Colon (tissue), 2 donors: ENCODE data around the gene KANK4.
"Not testable (repeated sequence)": the region's sequence is repeated elsewhere in the genome, so short reads cannot be mapped to it uniquely, and the experiment has no call there.

Source experiments
- FAIRE-seq: peaks from 2 replicates; lab custom pipeline; 2012; peaks lifted over from hg19 to GRCh38; lab: Jason Lieb, UNC
- donor health status: control.
- donor health status: control.

The KANK4 gene

GRCh38 chr1:62237950-62238374 lies 81.3 kb downstream of the KANK4 start:
- FAIRE-seq: no peak

DNA sequence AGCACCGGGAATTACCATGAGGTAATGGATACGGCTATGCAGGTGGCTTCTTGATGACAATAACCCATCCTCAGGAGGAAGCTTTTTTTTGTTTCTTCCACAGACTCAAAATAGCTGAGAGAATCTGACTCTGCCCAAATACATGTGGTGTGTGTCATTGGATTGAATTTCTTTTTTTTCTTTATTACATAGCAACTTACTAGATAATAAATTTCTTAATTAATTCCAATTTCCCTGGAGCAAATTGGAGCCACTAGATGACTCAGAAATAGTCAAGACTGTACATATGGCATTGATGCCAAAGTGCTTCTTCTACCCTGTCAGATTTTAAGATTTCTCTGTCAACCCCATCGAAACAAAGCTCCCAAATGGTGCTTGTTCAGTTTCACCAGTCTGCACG lies 81.9 kb downstream of the KANK4 start:
- no peak for FAIRE-seq

- FAIRE-seq: no peak
Observed at GRCh38 chr1:62235576-62235975, 83.7 kb downstream of the KANK4 start.

DNA sequence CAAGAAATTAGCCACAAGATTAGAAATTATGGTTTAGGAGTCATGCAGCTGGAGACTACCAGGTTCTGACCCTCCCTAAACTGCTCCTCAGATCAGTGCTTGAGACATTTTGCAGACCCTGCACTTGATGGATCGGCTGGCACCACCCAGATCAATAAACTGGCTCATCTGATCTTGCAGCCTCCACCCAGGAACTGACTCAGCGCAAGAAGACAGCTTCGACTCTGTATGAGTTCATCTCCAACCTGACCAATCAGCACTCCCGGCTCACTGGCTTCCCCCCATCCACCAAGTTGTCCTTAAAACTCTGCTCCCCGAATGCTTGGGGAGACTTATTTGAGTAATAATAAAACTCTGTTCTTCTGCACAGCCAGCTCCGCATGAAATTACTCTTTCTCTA lies 84.5 kb downstream of the KANK4 start:
- no peak for FAIRE-seq

DNA sequence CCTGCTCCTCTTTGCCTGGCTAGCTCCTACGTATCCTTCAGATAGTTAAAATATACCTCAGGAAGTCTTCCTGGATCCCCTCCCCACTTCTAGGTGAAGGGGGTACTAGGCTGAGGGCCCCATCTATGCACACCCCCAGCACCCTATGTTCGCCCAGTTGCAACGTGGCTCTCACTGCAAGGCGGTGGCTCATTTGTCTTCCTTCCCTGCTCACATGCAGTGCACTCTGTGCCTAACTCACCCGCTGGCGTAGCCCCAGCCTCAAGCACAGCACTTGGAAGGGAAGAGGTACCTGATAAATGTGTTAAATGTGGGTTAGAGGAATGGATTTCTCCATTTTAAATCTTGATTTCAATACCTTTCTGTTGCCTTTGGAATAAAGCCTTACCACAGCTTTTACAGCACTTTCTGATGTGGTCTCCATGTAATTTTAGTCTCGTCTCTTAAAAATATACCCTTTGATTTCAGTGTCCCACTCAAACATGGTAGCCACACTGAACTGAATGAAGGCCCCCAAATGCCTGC lies 85.2 kb downstream of the KANK4 start:
- FAIRE-seq: no peak

- no peak for FAIRE-seq
Observed at GRCh38 chr1:62232871-62233278, 86.4 kb downstream of the KANK4 start.

- FAIRE-seq: no peak
Observed at GRCh38 chr1:62230718-62231117, 88.5 kb downstream of the KANK4 start.

DNA sequence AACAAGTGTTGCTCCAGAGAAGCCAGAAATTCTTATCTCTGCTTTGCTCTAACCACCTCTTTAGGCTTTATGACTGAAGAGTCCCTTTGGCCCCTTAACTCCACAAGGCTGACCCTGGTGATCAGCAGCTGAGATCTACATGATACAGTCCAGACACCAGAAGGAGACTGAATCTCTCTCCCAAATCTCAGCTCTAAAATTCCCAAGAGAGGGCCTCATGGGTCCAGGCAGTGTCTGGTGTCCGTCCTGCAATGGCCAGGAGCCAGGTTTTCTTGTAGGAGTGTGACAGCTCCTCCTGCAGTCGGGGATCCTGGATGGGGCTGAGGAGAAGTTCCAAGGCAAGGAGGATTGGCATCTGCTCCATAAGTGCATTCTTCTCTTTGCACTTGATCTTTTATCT lies 89.3 kb downstream of the KANK4 start:
- no peak for FAIRE-seq

DNA sequence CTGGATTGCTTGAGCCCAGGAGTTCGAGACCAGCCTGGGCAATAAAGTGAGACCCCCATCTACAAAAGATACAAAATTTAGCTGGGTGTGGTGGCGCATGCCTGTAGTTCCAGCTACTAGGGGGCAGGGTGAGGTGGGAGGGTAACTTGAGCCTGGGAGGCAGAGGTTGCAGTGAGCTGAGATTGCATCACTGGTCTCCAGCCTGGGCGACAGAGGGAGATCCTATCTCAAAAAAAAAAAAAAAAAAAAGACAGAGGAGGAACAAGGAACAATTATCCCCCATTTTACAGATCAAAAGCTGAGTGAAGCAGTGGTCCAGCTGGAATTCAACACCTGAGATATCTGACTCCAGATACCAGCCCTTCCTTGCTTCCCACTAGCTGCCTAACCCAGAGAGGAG lies 89.8 kb downstream of the KANK4 start:
- no peak for FAIRE-seq

DNA sequence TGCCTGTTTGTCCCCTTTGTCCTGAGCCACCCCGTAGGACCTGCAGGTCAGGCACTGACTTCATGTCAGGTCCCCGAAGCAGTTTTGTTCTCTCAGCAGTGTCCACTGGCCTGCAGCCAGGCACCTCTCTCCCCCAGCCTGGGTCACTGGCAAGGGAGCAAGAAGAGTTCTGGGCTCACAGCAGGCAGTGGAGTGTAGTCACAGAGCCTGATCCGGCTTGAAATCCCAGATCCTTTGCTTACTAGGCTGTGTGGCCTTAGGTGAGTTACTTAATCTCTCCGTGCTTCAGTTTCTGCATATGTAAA lies 90.4 kb downstream of the KANK4 start:
- no peak for FAIRE-seq

DNA sequence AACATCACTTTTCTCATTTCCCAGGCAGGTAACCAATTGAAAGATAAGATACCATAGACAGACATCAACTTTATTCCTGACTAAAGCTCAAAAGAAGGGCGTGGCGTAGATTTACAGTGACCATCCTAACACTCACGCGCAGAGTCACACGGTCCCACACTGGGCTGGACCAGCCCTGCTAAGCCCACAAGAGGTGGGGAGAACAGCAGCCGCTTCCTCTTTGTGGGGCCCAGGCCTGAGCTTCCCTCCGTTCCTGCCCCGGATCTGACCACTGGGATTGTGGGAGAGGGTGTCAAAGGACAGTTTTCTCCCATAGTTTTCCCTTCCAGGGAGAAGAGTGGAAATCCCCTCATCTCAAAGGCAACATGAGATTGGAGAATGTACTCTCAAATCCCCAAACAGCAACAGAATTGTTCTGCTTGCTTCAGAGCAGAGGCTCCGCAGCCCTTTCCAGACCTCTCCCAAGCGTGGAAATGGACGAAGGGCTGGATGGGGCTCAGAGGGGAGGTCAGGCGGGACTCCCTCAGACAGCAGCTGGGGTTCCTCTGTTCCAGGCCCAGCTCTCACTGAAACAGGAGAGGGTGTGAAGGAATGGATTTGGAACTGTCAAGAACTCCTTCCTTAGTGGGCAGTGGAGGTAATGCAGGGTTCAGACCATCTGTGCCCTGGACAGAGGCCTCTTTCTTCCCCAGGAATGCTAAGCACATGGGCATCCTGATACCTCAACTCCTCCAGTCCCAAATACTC lies 90.9 kb downstream of the KANK4 start:
- FAIRE-seq: no peak

DNA sequence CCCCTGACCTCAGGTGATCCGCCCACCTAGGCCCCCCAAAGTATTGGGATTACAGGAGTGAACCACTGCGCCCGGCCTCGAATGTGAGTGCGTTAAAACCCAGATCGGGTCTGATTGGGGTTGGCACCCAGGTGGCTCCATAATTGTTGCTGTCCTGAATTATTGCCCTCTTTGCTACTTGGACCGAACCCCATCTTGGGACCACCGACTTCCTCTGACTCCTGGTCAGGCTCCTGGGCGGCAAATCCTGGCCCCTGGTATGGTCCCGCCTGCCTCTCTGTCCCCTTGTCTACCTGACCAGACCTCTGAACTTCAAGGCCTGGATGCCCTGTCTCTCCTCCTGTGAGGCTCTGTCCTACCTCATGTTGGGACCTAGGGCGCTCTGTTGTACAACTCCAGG lies 91.7 kb downstream of the KANK4 start:
- FAIRE-seq: no peak

DNA sequence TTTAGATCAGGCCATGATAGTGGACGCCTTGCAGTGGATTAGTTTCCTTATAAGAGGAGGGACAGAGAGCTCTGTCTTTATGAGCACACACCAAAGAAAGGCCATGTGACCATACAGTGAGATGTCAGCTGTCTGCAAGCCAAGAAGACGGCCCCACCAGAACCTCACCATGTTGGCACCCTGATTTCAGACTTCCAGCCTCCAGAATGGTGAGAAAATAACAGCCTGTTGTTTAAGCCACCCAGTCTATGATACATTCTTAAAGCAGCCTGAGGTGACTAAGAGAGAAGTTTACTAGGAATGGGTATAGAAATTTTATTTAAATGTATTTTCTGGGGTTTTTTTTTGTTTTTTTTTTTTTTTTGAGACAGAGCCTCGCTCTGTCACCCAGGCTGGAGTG lies 95.1 kb downstream of the KANK4 start:
- FAIRE-seq: no peak

GRCh38 chr1:62222321-62222720 lies 96.9 kb downstream of the KANK4 start:
- FAIRE-seq: no peak

- FAIRE-seq: no peak
Observed at GRCh38 chr1:62221171-62221570, 98.1 kb downstream of the KANK4 start.

- FAIRE-seq: not testable (repeated sequence)
Observed at GRCh38 chr1:62220456-62220855, 98.8 kb downstream of the KANK4 start.

- no peak for FAIRE-seq
Observed at GRCh38 chr1:62218604-62219003, 100.6 kb downstream of the KANK4 start.

DNA sequence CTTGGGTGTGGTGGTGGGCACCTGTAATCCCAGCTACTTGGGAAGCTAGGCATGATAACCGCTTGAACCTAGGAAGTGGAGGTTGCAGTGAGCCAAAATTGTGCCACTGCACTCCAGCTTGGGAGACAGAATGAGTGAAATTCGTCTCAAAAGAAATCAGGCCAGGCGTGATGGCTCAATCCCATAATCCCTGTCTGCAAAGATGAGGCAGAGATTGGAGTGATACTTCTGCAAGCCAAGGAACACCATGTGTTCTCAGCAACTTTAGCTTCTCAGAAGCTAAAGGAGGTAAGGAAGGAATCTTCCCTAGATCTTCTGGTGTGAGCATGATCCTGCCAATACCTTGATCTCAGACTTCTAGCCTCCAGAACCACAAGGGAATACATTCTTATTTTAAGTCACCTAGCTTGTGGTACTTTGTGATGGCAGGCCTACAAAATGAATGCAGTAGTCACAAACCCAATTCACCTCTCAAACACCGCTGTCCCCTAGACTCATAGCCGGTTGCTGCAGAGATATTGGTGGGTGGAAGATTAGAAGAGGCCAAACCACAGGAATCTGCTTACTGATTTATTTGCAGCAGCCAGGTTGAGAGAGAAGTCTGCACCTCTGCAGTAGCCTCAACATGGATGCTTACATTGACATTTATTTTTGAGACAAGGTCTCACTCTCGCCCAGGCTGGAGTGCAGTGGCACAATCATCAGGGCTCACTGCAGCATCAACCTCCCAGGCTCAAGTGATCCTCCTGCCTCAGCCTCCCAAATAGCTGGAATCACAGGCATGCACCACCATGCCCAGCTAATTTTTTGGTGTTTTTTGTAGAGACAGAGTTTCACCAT lies 105.9 kb downstream of the KANK4 start:
- FAIRE-seq: no peak

GRCh38 chr1:62212411-62212810 lies 106.8 kb downstream of the KANK4 start:
- no peak for FAIRE-seq

- no peak for FAIRE-seq
Observed at GRCh38 chr1:62210960-62211359, 108.3 kb downstream of the KANK4 start.

GRCh38 chr1:62209931-62210595 lies 109.2 kb downstream of the KANK4 start:
- FAIRE-seq: no peak

DNA sequence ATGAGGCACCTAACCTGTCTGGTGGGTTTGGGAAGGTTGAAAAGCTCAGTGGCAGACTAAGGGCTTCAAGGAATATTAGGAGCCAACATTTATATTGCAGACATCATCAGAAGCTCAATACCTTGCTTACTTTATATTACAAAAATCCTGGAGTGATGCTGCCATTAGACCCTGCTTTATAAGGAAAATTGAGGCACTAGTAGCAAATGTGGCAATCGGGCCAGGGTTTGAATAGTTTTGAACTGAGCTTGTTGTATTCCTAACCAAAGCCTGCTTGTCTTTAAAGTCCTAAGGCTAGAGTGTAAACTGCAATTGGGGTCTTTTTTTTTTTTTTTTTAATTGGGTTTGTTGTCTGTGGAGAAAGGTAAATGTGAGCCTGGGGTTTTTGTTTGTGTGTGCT lies 110.3 kb downstream of the KANK4 start:
- no peak for FAIRE-seq

- no peak for FAIRE-seq
Observed at GRCh38 chr1:62208087-62208486, 111.1 kb downstream of the KANK4 start.
